ENCODE measurements around the gene PRKAG2.

Gene PRKAG2

GRCh38 chr7:151682831-151683614 lies 193.9 kb downstream of the PRKAG2 start:
- Histone ChIP-seq H3K36me3 (ENCODE audit: control insufficient read depth, insufficient read depth, low read length) (no peaks in the 10 kb centered on the region), H3K27ac (ENCODE audit: low read depth, low read length) (no peak overlapping the region), H3K4me3 (ENCODE audit: low read depth, low read length) (no peak overlapping the region), H3K9me3 (ENCODE audit: control insufficient read depth, insufficient read depth, low read depth, low read length) (no peaks in the 10 kb centered on the region), H3K9ac (ENCODE audit: low read length) (no peak overlapping the region), H3K4me1 (ENCODE audit: control insufficient read depth, insufficient read depth, low read length) (peaks cover 34% of the 10 kb centered on the region), H3K27me3 (ENCODE audit: control insufficient read depth, insufficient read depth, low read length) (no peaks in the 10 kb centered on the region)

DNA sequence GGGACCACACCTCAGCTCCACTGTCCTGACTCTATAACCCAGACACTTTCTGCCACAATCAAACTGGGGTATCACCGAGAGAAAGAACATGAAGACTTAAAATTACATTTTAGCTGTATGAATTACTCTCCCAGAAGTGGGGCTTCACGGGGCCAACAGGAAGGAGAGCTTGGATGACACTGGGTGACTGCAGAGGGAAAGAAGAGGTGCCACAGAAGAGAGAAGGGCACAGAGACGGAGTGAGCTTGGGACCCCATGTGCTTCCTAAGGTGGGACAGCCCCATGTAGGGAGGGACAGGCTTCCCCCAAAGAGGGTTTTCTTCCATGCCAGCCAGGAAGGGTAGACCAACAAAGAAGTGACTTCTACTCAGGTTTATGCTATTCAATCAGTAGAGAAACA lies 195.2 kb downstream of the PRKAG2 start:
- Histone ChIP-seq H3K9ac (ENCODE audit: low read length) (no peak overlapping the region), H3K9me3 (ENCODE audit: control insufficient read depth, insufficient read depth, low read depth, low read length) (no peaks in the 10 kb centered on the region), H3K4me1 (ENCODE audit: control insufficient read depth, insufficient read depth, low read length) (peaks cover 21% of the 10 kb centered on the region; the same call in 1 of the 2 replicates), H3K4me3 (ENCODE audit: low read depth, low read length) (no peak overlapping the region), H3K27ac (ENCODE audit: low read depth, low read length) (no peak overlapping the region), H3K27me3 (ENCODE audit: control insufficient read depth, insufficient read depth, low read length) (no peaks in the 10 kb centered on the region), H3K36me3 (ENCODE audit: control insufficient read depth, insufficient read depth, low read length) (no peaks in the 10 kb centered on the region)

- H3K27me3 ChIP-seq (ENCODE audit: control insufficient read depth, insufficient read depth, low read length) = no peaks in the 10 kb centered on the region
- no peak overlapping the region for H3K4me3 ChIP-seq (ENCODE audit: low read depth, low read length)
- no peak overlapping the region for H3K9ac ChIP-seq (ENCODE audit: low read length)
- H3K27ac ChIP-seq (ENCODE audit: low read depth, low read length) = no peak overlapping the region
- H3K9me3 ChIP-seq (ENCODE audit: control insufficient read depth, insufficient read depth, low read depth, low read length) = no peaks in the 10 kb centered on the region
- no peaks in the 10 kb centered on the region for H3K36me3 ChIP-seq (ENCODE audit: control insufficient read depth, insufficient read depth, low read length)
- H3K4me1 ChIP-seq (ENCODE audit: control insufficient read depth, insufficient read depth, low read length) = peaks cover 13% of the 10 kb centered on the region; the same call in 1 of the 2 replicates
These were observed 196.1 kb downstream of the PRKAG2 start for GRCh38 chr7:151680810-151681209.

GRCh38 chr7:151679881-151680612 lies 196.9 kb downstream of the PRKAG2 start:
- H3K9ac ChIP-seq (ENCODE audit: low read length) = no peak overlapping the region

DNA sequence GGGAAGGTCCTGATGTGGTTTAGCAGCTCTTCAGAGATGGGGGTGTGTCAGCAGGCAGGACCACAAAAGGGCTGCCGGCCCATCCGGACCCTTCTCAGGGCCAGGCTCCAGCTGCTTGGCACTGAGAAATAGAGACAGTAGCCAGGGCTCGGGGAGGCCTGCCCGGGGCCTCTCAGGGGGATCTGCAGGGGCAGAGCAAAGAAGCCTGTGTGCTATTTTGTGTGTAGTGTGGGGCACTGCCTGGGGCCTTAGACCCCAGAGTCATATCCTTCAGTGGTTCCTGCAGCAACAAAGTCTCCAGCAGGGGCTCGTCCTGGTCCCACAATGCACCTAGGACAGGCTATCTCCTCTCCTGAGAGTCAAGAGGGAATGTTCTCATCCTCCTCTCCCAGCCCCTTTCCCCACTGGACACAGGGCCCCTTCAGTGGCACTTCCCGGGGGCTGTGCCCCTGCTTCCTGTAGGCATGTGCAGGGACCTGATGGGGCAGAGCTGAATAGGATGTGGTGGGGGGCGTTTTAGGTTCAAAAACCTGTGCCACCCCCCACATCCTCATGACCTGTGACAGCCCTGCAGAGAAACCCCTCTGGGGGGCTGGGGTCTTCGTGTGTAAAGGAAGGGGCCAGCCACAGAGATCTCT lies 197.7 kb downstream of the PRKAG2 start:
- H3K9me3 ChIP-seq (ENCODE audit: control insufficient read depth, insufficient read depth, low read depth, low read length) = no peaks in the 10 kb centered on the region
- H3K4me1 ChIP-seq (ENCODE audit: control insufficient read depth, insufficient read depth, low read length) = peaks cover 13% of the 10 kb centered on the region; the same call in 1 of the 2 replicates
- no peak overlapping the region for H3K9ac ChIP-seq (ENCODE audit: low read length)
- H3K36me3 ChIP-seq (ENCODE audit: control insufficient read depth, insufficient read depth, low read length) = no peaks in the 10 kb centered on the region
- H3K27ac ChIP-seq (ENCODE audit: low read depth, low read length) = no peak overlapping the region
- H3K4me3 ChIP-seq (ENCODE audit: low read depth, low read length) = no peak overlapping the region
- no peaks in the 10 kb centered on the region for H3K27me3 ChIP-seq (ENCODE audit: control insufficient read depth, insufficient read depth, low read length)

More at GRCh38 chr7:151679881-151680612, 196.9 kb downstream of the PRKAG2 start:
- no peaks in the 10 kb centered on the region for H3K9me3 ChIP-seq (ENCODE audit: control insufficient read depth, insufficient read depth, low read depth, low read length)
- H3K4me1 ChIP-seq (ENCODE audit: control insufficient read depth, insufficient read depth, low read length) = peaks cover 13% of the 10 kb centered on the region; the same call in 1 of the 2 replicates
- H3K27me3 ChIP-seq (ENCODE audit: control insufficient read depth, insufficient read depth, low read length) = no peaks in the 10 kb centered on the region
- no peak overlapping the region for H3K27ac ChIP-seq (ENCODE audit: low read depth, low read length)
- H3K36me3 ChIP-seq (ENCODE audit: control insufficient read depth, insufficient read depth, low read length) = no peaks in the 10 kb centered on the region
- H3K4me3 ChIP-seq (ENCODE audit: low read depth, low read length) = no peak overlapping the region

GRCh38 chr7:151678227-151678604 lies 198.7 kb downstream of the PRKAG2 start:
- Histone ChIP-seq H3K4me1 (ENCODE audit: control insufficient read depth, insufficient read depth, low read length) (peaks cover 15% of the 10 kb centered on the region; the same call in 1 of the 2 replicates), H3K27me3 (ENCODE audit: control insufficient read depth, insufficient read depth, low read length) (no peaks in the 10 kb centered on the region), H3K27ac (ENCODE audit: low read depth, low read length) (no peak overlapping the region), H3K9me3 (ENCODE audit: control insufficient read depth, insufficient read depth, low read depth, low read length) (no peaks in the 10 kb centered on the region), H3K9ac (ENCODE audit: low read length) (no peak overlapping the region), H3K36me3 (ENCODE audit: control insufficient read depth, insufficient read depth, low read length) (no peaks in the 10 kb centered on the region), H3K4me3 (ENCODE audit: low read depth, low read length) (no peak overlapping the region)

DNA sequence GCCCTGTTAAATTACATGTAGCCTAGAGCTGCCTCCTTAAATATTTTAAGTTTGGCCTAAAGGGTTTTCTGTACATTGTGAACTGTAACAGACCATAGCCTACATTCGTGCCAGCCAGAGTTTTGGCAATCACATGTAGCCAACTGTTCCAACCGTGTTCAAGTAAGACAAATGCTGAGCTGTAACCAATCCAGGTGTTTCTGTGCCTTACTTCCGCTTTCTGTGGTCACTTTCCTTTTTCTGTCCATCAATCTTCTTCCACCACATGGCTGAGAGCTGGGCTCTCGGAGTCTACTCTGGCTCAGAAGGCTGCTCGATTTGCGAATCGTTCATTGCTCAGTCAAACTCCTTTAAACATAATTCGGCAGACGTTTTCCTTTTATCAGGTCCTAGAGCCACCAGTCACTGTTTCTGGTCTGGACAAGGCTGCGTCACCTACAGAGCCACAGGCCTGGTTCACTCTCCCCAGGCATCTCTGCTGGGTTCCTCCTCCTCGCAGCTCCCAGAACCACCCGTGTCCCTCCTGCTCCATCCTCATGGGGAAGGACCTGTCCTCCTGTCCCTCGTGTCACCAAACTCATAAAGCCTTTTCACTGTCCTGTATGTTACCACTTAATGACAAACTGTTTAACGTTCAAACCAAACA lies 199.2 kb downstream of the PRKAG2 start:
- Histone ChIP-seq H3K9ac (ENCODE audit: low read length) (no peak overlapping the region), H3K9me3 (ENCODE audit: control insufficient read depth, insufficient read depth, low read depth, low read length) (no peaks in the 10 kb centered on the region), H3K36me3 (ENCODE audit: control insufficient read depth, insufficient read depth, low read length) (no peaks in the 10 kb centered on the region), H3K4me3 (ENCODE audit: low read depth, low read length) (no peak overlapping the region), H3K27me3 (ENCODE audit: control insufficient read depth, insufficient read depth, low read length) (no peaks in the 10 kb centered on the region), H3K4me1 (ENCODE audit: control insufficient read depth, insufficient read depth, low read length) (peaks cover 20% of the 10 kb centered on the region; the same call in 1 of the 2 replicates), H3K27ac (ENCODE audit: low read depth, low read length) (no peak overlapping the region)

GRCh38 chr7:151676759-151677158 lies 200.2 kb downstream of the PRKAG2 start:
- no peak overlapping the region for H3K9ac ChIP-seq (ENCODE audit: low read length)

DNA sequence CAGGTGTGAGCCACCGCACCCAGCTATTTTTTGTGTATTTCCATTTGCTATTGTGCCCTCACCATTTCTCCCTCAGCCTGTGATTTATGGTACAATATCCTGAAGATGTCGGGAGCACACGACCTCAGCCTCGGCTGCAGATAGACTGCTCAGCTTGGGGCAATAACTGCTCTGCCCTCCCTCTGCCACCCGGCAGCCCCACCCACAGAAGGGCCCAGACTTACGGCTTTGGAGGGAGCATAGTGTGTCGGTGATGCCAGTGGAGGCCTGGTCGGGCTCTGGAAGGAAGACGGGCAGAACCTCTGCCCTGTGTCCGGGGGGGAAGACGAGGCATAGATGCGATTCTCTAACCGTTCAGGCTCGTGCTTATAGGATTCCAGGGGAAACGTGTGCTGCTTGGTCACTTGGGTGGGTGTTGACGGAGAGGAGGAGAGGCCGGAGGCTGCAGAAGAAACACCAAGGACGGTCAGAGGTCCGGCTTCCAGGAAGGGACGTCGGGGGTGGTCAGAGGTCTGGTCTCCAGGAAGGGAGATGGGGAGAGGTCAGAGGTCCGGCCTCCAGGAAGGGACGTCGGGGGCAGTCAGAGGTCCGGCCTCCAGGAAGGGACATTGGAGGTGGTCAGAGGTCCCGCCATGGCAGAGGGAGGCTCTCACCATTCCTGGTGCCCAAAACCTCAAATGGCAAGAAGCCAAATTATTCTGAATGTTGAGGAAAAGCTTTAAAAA lies 201.6 kb downstream of the PRKAG2 start:
- Histone ChIP-seq H3K9me3 (ENCODE audit: control insufficient read depth, insufficient read depth, low read depth, low read length) (no peaks in the 10 kb centered on the region), H3K27me3 (ENCODE audit: control insufficient read depth, insufficient read depth, low read length) (no peaks in the 10 kb centered on the region), H3K4me1 (ENCODE audit: control insufficient read depth, insufficient read depth, low read length) (peaks cover 20% of the 10 kb centered on the region; the same call in 1 of the 2 replicates)

More at GRCh38 chr7:151676759-151677158, 200.2 kb downstream of the PRKAG2 start:
- Histone ChIP-seq H3K27ac (ENCODE audit: low read depth, low read length) (no peak overlapping the region), H3K36me3 (ENCODE audit: control insufficient read depth, insufficient read depth, low read length) (no peaks in the 10 kb centered on the region), H3K27me3 (ENCODE audit: control insufficient read depth, insufficient read depth, low read length) (no peaks in the 10 kb centered on the region), H3K4me1 (ENCODE audit: control insufficient read depth, insufficient read depth, low read length) (peaks cover 27% of the 10 kb centered on the region; the same call in 1 of the 2 replicates), H3K4me3 (ENCODE audit: low read depth, low read length) (no peak overlapping the region), H3K9me3 (ENCODE audit: control insufficient read depth, insufficient read depth, low read depth, low read length) (no peaks in the 10 kb centered on the region)

More for the DNA sequence above, 201.6 kb downstream of the PRKAG2 start:
- no peaks in the 10 kb centered on the region for H3K36me3 ChIP-seq (ENCODE audit: control insufficient read depth, insufficient read depth, low read length)
- no peak overlapping the region for H3K4me3 ChIP-seq (ENCODE audit: low read depth, low read length)
- H3K9ac ChIP-seq (ENCODE audit: low read length) = no peak overlapping the region
- H3K27ac ChIP-seq (ENCODE audit: low read depth, low read length) = no peak overlapping the region
